Activated gamma-delta T cell treated with Interleukin-2 at 50 U/mL for 16 hours (primary cell): ENCODE data around the gene ASB13.
"Not testable (repeated sequence)": the region's sequence is repeated elsewhere in the genome, so short reads cannot be mapped to it uniquely, and the experiment has no call there.

ENCODE experiments used
- DNase-seq: peaks from one replicate; pipeline ENCODE4 v3.0.0-alpha.2; 2020

ASB13 gene

DNA sequence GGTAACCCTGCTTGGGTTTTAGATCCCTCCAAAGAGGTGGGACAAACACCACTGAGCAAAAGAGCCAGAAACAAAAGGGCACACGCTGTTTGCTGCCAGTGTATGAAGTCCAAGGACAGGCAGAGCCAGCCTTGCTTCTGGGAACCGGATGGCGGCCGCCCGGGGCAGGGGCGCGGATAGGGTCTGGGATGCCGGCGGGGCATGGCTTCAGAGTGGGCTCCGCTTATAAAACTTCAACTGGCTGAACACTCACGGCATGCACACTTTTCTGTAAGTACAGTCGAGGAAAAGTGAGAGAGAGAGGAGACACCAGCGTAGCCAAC, 62.6 kb downstream of the ASB13 start:
- DNase-seq = no peak

DNA sequence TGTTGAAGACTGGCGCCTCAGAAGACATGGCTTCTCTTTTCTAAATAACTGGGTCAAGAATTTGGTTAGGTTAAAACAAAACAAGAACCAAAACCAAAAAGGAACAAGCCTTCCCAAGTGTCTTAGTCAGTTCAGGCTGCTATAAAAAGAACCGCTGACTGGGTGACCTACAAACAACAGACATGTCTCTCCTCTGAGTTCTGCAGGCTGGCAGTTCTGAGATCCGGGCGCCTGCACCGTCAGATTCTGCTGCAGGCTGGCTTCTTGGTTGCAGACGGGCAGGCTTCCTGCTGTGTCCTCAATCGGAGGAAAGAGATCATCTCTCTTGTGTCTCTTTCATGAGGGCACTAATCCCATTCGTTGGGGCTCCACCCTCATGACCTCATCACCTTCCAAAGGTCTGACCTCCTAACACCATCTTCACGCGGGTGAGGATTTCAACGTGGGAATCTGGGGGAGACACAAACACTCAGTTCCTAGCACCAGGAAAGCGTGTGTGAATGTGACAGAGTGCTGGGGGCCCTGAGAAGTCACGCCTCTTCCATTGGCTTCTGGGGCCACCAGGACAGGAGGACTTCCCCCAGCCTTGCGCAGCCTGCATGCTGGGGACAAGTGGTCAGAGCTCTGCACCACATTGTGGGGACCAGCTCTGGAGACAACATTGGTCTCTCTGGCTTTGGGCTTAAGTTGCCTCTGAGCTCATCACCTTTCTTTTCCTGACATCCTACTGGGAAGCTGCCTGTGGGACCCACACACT, 63.1 kb downstream of the ASB13 start:
- DNase-seq = no peak

DNA sequence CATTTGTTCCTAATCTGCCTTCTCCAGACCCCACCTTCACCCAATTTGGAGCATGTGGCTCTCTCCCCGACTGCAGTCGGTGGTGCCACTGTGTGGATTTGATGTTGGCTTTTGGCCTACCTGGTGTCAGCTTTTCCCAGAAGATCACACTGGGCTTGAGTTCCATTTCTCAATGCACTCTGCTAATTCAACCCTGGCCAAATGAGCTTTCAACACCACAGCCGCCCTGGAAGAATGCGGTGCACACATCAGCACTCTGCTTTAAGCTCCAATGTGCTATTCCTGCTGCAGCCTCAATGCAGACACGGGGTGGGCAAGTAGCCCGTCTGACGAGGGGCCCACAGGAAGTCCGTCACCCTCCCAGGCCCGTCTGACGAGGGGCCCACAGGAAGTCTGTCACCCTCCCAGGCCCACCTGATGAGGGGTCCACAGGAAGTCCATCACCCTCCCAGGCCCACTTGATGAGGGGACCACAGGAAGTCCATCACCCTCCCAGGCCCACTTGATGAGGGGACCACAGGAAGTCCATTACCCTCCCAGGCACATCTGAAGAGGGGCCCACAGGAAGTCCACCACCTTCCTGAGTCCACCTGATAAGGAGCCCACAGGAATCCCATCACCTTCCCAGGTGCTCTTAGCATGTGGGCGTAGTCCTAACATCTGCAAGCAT, 64.4 kb downstream of the ASB13 start:
- DNase-seq = no peak

DNA sequence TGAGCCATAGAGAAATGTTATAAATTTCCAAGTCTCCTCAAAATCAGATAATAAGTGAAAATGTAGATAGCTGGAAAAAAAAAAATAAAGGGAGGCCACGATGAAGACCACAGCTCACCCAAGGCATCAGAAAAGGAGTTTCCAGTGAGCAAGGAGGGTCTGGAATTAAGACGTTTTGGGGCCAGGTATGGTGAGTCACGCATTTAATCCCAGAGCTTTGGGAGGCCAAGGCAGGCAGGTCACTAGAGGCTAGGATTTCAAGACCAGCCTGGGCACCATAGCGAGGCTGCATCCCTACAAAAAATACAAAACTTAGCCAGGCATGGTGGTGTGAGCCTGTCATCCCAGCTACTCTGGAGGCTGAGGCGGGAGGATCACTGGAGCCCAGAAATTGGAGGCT, 65.5 kb downstream of the ASB13 start:
- no peak for DNase-seq

- no peak for DNase-seq
Measured at GRCh38 chr10:5599613-5600520, 66.5 kb downstream of the ASB13 start.

GRCh38 chr10:5598085-5598690, 68.2 kb downstream of the ASB13 start:
- no peak for DNase-seq

- no peak for DNase-seq
Measured at GRCh38 chr10:5596611-5597341, 69.6 kb downstream of the ASB13 start.

DNA sequence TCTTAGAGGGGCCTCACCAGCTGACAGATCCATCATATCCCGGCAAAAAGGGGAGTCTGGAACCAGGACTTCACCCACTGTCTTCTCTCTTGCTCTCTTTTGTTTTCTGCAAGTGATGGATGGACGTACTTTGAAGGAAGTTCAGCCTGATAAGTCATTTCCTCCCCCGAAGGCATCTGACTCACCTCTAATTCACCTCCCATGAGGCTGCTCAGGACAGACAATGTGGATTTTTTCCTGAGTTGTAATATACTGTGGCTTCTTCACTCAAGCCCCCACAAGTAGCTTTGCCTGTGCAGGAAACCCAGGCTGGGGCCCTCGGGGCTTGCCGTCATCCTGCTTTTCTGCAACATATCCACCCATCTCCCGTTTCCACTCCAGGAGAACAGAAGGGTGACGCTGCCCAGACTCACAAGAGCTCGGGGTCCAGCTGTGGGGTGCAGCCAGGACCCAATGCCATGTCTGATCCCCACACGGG, 70.4 kb downstream of the ASB13 start:
- no peak for DNase-seq

DNA sequence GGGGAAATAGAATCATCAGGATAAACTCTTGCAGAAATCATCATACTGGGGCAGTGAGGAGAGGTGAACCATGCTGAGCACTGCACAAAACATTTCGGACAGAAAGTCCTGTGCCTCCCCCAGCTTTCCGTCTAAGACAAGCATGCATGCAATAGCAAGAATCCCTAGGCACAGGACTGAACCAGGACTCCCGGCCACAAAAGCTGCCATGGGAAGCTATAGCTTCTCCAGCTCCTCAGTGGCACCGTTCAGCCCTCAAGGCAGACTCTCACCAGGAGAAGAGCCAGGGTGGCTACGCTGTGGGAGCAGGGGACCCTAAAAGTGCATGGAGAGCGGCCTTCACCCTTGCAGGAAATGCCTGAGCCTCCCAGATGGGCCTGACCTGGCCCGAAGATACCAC, 70.8 kb downstream of the ASB13 start:
- no peak for DNase-seq

GRCh38 chr10:5595095-5595494, 71.3 kb downstream of the ASB13 start:
- DNase-seq = no peak

- no peak for DNase-seq
Measured at GRCh38 chr10:5594271-5595049, 71.9 kb downstream of the ASB13 start.

- not testable (repeated sequence) for DNase-seq
Measured at GRCh38 chr10:5593347-5593746, 73.0 kb downstream of the ASB13 start.

DNA sequence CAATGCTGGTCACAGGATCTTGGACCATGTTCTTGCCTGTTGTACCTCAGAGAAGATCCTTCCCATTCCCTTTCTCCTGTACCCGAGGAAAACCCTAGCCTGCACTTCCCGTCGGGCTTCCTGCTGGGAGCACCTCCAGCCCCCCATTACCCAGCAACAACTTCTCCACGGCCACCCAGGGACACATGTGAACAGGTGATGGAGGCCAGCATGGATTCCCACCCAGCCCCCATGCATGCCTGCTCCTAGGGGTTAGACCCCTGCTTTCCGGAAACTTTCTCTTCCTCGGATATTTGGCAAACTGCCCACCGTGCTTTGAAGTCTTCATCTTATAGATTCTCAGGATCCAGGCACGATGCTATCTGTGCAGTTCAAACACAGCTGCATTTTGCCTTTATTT, 74.3 kb downstream of the ASB13 start:
- no peak for DNase-seq

- DNase-seq = no peak
Measured at GRCh38 chr10:5591336-5591824, 75.0 kb downstream of the ASB13 start.

DNA sequence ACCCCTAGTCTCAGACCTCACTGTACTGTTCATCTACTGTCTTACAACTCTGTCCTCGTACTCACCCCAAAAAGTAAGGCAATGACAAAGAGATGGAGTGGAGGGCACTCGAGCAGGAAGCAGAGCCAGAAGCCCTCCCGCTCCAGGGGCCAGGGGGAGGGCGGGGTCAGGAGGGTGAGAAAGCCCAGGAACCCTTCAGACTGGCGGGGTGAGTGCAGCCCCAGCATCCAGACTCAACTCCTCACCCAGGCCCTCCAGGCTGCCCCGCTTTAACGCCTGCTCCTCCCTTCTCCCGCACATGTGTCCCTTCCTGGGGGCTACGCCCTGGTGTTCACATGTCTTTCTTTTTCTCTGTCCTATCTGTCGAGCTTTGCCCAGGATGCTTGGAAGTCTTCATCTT, 75.6 kb downstream of the ASB13 start:
- DNase-seq = no peak

- no peak for DNase-seq
Measured at GRCh38 chr10:5589661-5590511, 76.5 kb downstream of the ASB13 start.

GRCh38 chr10:5589011-5589660, 77.3 kb downstream of the ASB13 start:
- DNase-seq = no peak
